ENCODE data around the gene TPM1. TPM values are rescaled to one million over a fixed set of nuclear protein-coding genes. Genes with fewer than 3 reads are reported as not detected.

Gene TPM1
- total RNA-seq, 1 donor from 2014 or later: 11.1 TPM

GRCh38 chr15:63079947-63080626 lies 37.5 kb downstream of the TPM1 start:
- H3K9me3 Mint-ChIP-seq: no peaks in the 10 kb centered on the region
- H3K36me3 Mint-ChIP-seq (ENCODE audit: low read depth): no peaks in the 10 kb centered on the region
- intact Hi-C loops (cut with micrococcal nuclease): no loop called here
- H3K4me3 Mint-ChIP-seq (ENCODE audit: low read depth): no peak overlapping the region
- H3K4me1 Mint-ChIP-seq (ENCODE audit: low read depth): peaks cover 10% of the 10 kb centered on the region
- H3K27me3 Mint-ChIP-seq (ENCODE audit: low read depth): peaks cover 10% of the 10 kb centered on the region
- DNase-seq (ENCODE audit: low spot score): no peak
- H3K27ac Mint-ChIP-seq: no peak overlapping the region

GRCh38 chr15:63080634-63081250 lies 38.2 kb downstream of the TPM1 start:
- Mint-ChIP-seq H3K27ac (no peak overlapping the region), H3K27me3 (ENCODE audit: low read depth) (peaks cover 10% of the 10 kb centered on the region), H3K4me3 (ENCODE audit: low read depth) (no peak overlapping the region)

GRCh38 chr15:63082366-63082765 lies 39.8 kb downstream of the TPM1 start:
- H3K4me3 Mint-ChIP-seq (ENCODE audit: low read depth): no peak overlapping the region
- no peaks in the 10 kb centered on the region for H3K4me1 Mint-ChIP-seq (ENCODE audit: low read depth)
- H3K27ac Mint-ChIP-seq: no peak overlapping the region
- no peaks in the 10 kb centered on the region for H3K36me3 Mint-ChIP-seq (ENCODE audit: low read depth)
- no peaks in the 10 kb centered on the region for H3K9me3 Mint-ChIP-seq
- intact Hi-C loops (cut with micrococcal nuclease): no loop called here
- no peak for DNase-seq (ENCODE audit: low spot score)
- peaks cover 6% of the 10 kb centered on the region for H3K27me3 Mint-ChIP-seq (ENCODE audit: low read depth)

More at GRCh38 chr15:63080634-63081250, 38.2 kb downstream of the TPM1 start:
- DNase-seq (ENCODE audit: low spot score): no peak
- Mint-ChIP-seq H3K9me3 (no peaks in the 10 kb centered on the region), H3K36me3 (ENCODE audit: low read depth) (no peaks in the 10 kb centered on the region), H3K4me1 (ENCODE audit: low read depth) (peaks cover 7% of the 10 kb centered on the region)
- intact Hi-C loops (cut with micrococcal nuclease): no loop called here

- Mint-ChIP-seq H3K27ac (no peak overlapping the region), H3K4me1 (ENCODE audit: low read depth) (no peaks in the 10 kb centered on the region), H3K4me3 (ENCODE audit: low read depth) (no peak overlapping the region), H3K9me3 (no peaks in the 10 kb centered on the region), H3K27me3 (ENCODE audit: low read depth) (peaks cover 4% of the 10 kb centered on the region), H3K36me3 (ENCODE audit: low read depth) (no peaks in the 10 kb centered on the region)
- no peak for DNase-seq (ENCODE audit: low spot score)
- intact Hi-C loops (cut with micrococcal nuclease): no loop called here
These were observed 40.5 kb downstream of the TPM1 start for GRCh38 chr15:63083044-63083443.

- no peaks in the 10 kb centered on the region for H3K9me3 Mint-ChIP-seq
- no peaks in the 10 kb centered on the region for H3K4me1 Mint-ChIP-seq (ENCODE audit: low read depth)
These were observed 41.0 kb downstream of the TPM1 start for GRCh38 chr15:63083541-63083940.

GRCh38 chr15:63084806-63085205 lies 42.3 kb downstream of the TPM1 start:
- intact Hi-C loops (cut with micrococcal nuclease): no loop called here
- DNase-seq (ENCODE audit: low spot score): no peak
- Mint-ChIP-seq H3K4me3 (ENCODE audit: low read depth) (no peak overlapping the region), H3K9me3 (no peaks in the 10 kb centered on the region), H3K27ac (no peak overlapping the region), H3K4me1 (ENCODE audit: low read depth) (no peaks in the 10 kb centered on the region), H3K36me3 (ENCODE audit: low read depth) (no peaks in the 10 kb centered on the region), H3K27me3 (ENCODE audit: low read depth) (peaks cover 2% of the 10 kb centered on the region)

More at GRCh38 chr15:63083541-63083940, 41.0 kb downstream of the TPM1 start:
- Mint-ChIP-seq H3K27ac (no peak overlapping the region), H3K27me3 (ENCODE audit: low read depth) (peaks cover 4% of the 10 kb centered on the region), H3K36me3 (ENCODE audit: low read depth) (no peaks in the 10 kb centered on the region), H3K4me3 (ENCODE audit: low read depth) (no peak overlapping the region)
- DNase-seq (ENCODE audit: low spot score): no peak
- intact Hi-C loops (cut with micrococcal nuclease): no loop called here

GRCh38 chr15:63085289-63085688 lies 42.7 kb downstream of the TPM1 start:
- no peak for DNase-seq (ENCODE audit: low spot score)
- H3K27me3 Mint-ChIP-seq (ENCODE audit: low read depth): peaks cover 2% of the 10 kb centered on the region

GRCh38 chr15:63086271-63086670 lies 43.7 kb downstream of the TPM1 start:
- DNase-seq (ENCODE audit: low spot score): no peak
- Mint-ChIP-seq H3K4me3 (ENCODE audit: low read depth) (no peak overlapping the region), H3K27me3 (ENCODE audit: low read depth) (peaks cover 2% of the 10 kb centered on the region), H3K27ac (no peak overlapping the region), H3K4me1 (ENCODE audit: low read depth) (no peaks in the 10 kb centered on the region), H3K36me3 (ENCODE audit: low read depth) (no peaks in the 10 kb centered on the region), H3K9me3 (no peaks in the 10 kb centered on the region)
- intact Hi-C loops (cut with micrococcal nuclease): no loop called here

More at GRCh38 chr15:63085289-63085688, 42.7 kb downstream of the TPM1 start:
- H3K27ac Mint-ChIP-seq: no peak overlapping the region
- no peaks in the 10 kb centered on the region for H3K4me1 Mint-ChIP-seq (ENCODE audit: low read depth)
- H3K9me3 Mint-ChIP-seq: no peaks in the 10 kb centered on the region
- no peak overlapping the region for H3K4me3 Mint-ChIP-seq (ENCODE audit: low read depth)
- intact Hi-C loops (cut with micrococcal nuclease): no loop called here
- H3K36me3 Mint-ChIP-seq (ENCODE audit: low read depth): no peaks in the 10 kb centered on the region

GRCh38 chr15:63086947-63087346 lies 44.4 kb downstream of the TPM1 start:
- Mint-ChIP-seq H3K27ac (no peak overlapping the region), H3K4me1 (ENCODE audit: low read depth) (no peaks in the 10 kb centered on the region), H3K27me3 (ENCODE audit: low read depth) (peaks cover 4% of the 10 kb centered on the region), H3K4me3 (ENCODE audit: low read depth) (no peak overlapping the region), H3K36me3 (ENCODE audit: low read depth) (no peaks in the 10 kb centered on the region), H3K9me3 (no peaks in the 10 kb centered on the region)
- no peak for DNase-seq (ENCODE audit: low spot score)
- intact Hi-C loops (cut with micrococcal nuclease): no loop called here

- no peak overlapping the region for H3K4me3 Mint-ChIP-seq (ENCODE audit: low read depth)
These were observed 46.1 kb downstream of the TPM1 start for GRCh38 chr15:63088533-63089245.

GRCh38 chr15:63089260-63090043 lies 46.9 kb downstream of the TPM1 start:
- H3K4me1 Mint-ChIP-seq (ENCODE audit: low read depth): peaks cover 3% of the 10 kb centered on the region
- no peak overlapping the region for H3K27ac Mint-ChIP-seq
- no peak for DNase-seq (ENCODE audit: low spot score)

More at GRCh38 chr15:63088533-63089245, 46.1 kb downstream of the TPM1 start:
- H3K36me3 Mint-ChIP-seq (ENCODE audit: low read depth): no peaks in the 10 kb centered on the region
- no peaks in the 10 kb centered on the region for H3K9me3 Mint-ChIP-seq
- no peak for DNase-seq (ENCODE audit: low spot score)
- H3K27ac Mint-ChIP-seq: no peak overlapping the region
- intact Hi-C loops (cut with micrococcal nuclease): no loop called here
- peaks cover under 1% of the 10 kb centered on the region for H3K4me1 Mint-ChIP-seq (ENCODE audit: low read depth)
- H3K27me3 Mint-ChIP-seq (ENCODE audit: low read depth): peaks cover 4% of the 10 kb centered on the region

GRCh38 chr15:63090472-63090871 lies 47.9 kb downstream of the TPM1 start:
- H3K4me3 Mint-ChIP-seq (ENCODE audit: low read depth): no peak overlapping the region
- no peak for DNase-seq (ENCODE audit: low spot score)
- H3K36me3 Mint-ChIP-seq (ENCODE audit: low read depth): no peaks in the 10 kb centered on the region
- H3K4me1 Mint-ChIP-seq (ENCODE audit: low read depth): peaks cover 3% of the 10 kb centered on the region
- no peaks in the 10 kb centered on the region for H3K9me3 Mint-ChIP-seq
- peaks cover 5% of the 10 kb centered on the region for H3K27me3 Mint-ChIP-seq (ENCODE audit: low read depth)
- no peak overlapping the region for H3K27ac Mint-ChIP-seq
- intact Hi-C loops (cut with micrococcal nuclease): loop anchor here (5.0 kb wide), 1 partner anchor 308 kb away; no protein-coding TSS in a partner anchor

More at GRCh38 chr15:63089260-63090043, 46.9 kb downstream of the TPM1 start:
- Mint-ChIP-seq H3K27me3 (ENCODE audit: low read depth) (peaks cover 4% of the 10 kb centered on the region), H3K36me3 (ENCODE audit: low read depth) (no peaks in the 10 kb centered on the region), H3K9me3 (no peaks in the 10 kb centered on the region), H3K4me3 (ENCODE audit: low read depth) (no peak overlapping the region)
- intact Hi-C loops (cut with micrococcal nuclease): loop anchor here (5.0 kb wide), 1 partner anchor 307 kb away; no protein-coding TSS in a partner anchor

Data from activated T-helper 2 cell treated with anti-CD3 and anti-CD28 coated beads, Interferon-gamma antibody, Interleukin-2, Interleukin-4, amounts not matched to agents 10 μg/mL and 5 μg/mL and 100 μg/mL, durations not matched to agents 14 hours and 24 hours and 36 hours (primary cell).